NB4 (cell line): ENCODE measurements around the gene NGEF.

Source experiments
- DNase-seq: peaks from one replicate; pipeline ENCODE4 v3.0.0; 2010; ENCODE audit warnings: low read depth
- H3K4me3 ChIP-seq: one replicate; pipeline ENCODE4 v1.5.1; 2011; ENCODE audit warnings: mild to moderate bottlenecking, low read depth, low read length, moderate library complexity
- CTCF ChIP-seq: IDR thresholded peaks from one replicate; pipeline ENCODE4 v1.5.1; 2012; ENCODE audit warnings: low read depth, low read length
- MAX ChIP-seq: IDR thresholded peaks from 2 replicates; pipeline ENCODE4 v1.6.1; 2011; ENCODE audit warnings: low read depth, low read length
- MYC ChIP-seq: IDR thresholded peaks from 2 replicates; pipeline ENCODE4 v1.6.1; 2011; ENCODE audit warnings: low read depth, low read length
- POLR2A ChIP-seq: IDR thresholded peaks from 2 replicates; pipeline ENCODE4 v1.6.1; 2011; ENCODE audit warnings: mild to moderate bottlenecking; ENCODE audit not compliant: insufficient read length; ENCODE audit errors: extremely low read depth

Gene NGEF

GRCh38 chr2:232926431-232926939 lies 86.6 kb downstream of the NGEF start:
- TF ChIP-seq POLR2A (no peak), MYC (no peak), CTCF (no peak), MAX (no peak)
- no peak overlapping the region for H3K4me3 ChIP-seq
- no peak for DNase-seq

GRCh38 chr2:232925821-232926156 lies 87.3 kb downstream of the NGEF start:
- TF ChIP-seq CTCF (no peak), MYC (no peak), MAX (no peak), POLR2A (no peak)
- no peak for DNase-seq
- no peak overlapping the region for H3K4me3 ChIP-seq

- TF ChIP-seq POLR2A (no peak), MAX (no peak), CTCF (no peak), MYC (no peak)
- no peak for DNase-seq
Observed at GRCh38 chr2:232925153-232925820, 87.8 kb downstream of the NGEF start.

GRCh38 chr2:232924433-232924832 lies 88.6 kb downstream of the NGEF start:
- H3K4me3 ChIP-seq, result no peak overlapping the region
- TF ChIP-seq POLR2A, result no peak
- DNase-seq, result no peak

More at GRCh38 chr2:232925153-232925820, 87.8 kb downstream of the NGEF start:
- H3K4me3 ChIP-seq, result no peak overlapping the region

- DNase-seq, result no peak
- H3K4me3 ChIP-seq, result no peak overlapping the region
- TF ChIP-seq MAX, result no peak
- TF ChIP-seq POLR2A, result no peak
- no peak for TF ChIP-seq MYC
- no peak for TF ChIP-seq CTCF
Observed at GRCh38 chr2:232920760-232921159, 92.3 kb downstream of the NGEF start.

- no peak overlapping the region for H3K4me3 ChIP-seq
- TF ChIP-seq MAX (no peak), MYC (no peak), CTCF (no peak), POLR2A (no peak)
- DNase-seq, result no peak
Observed at GRCh38 chr2:232920055-232920454, 93.0 kb downstream of the NGEF start.
